GM23338 (cell line): Measurements from ENCODE around the gene RAD51. TPM values are rescaled to one million over a fixed set of nuclear protein-coding genes. Genes with fewer than 3 reads are reported as not detected.

Experiments used
- EZH2phosphoT487 ChIP-seq: fragments of 200-600 bp; sonication (generic); IDR thresholded peaks from one replicate; pipeline ENCODE4 v1.8.1; 2018; ENCODE audit warnings: antibody characterized with exemption; ENCODE audit not compliant: unreplicated experiment
- NANOG ChIP-seq: IDR thresholded peaks from 2 replicates; pipeline ENCODE4 v1.6.1; 2016; ENCODE audit warnings: antibody characterized with exemption, borderline replicate concordance
- polyA plus RNA-seq: library from polyadenylated mRNA; unstranded; fragments of >200 nt; fragmentation: Nextera tagmentation; extraction: Ambion mirVana; gene quantifications from 2 replicates; pipeline ENCODE4 v1.2.1, GENCODE V29; 2016
- total RNA-seq: library from RNA; depleted of rRNA; stranded (reverse); fragments of >200 nt; shearing (Covaris generic); gene quantifications from 2 replicates; pipeline ENCODE4 v1.2.3, GENCODE V29; 2014
- TF ChIP-seq, protein P1 (sequence below): fragments of 250-450 bp; sonication (Bioruptor Pico); IDR thresholded peaks from 2 replicates; pipeline ENCODE4 v1.5.0; 2020; ENCODE audit warnings: mild to moderate bottlenecking, moderate library complexity
- TF ChIP-seq, protein P2 (sequence below): IDR thresholded peaks from 2 replicates; pipeline ENCODE4 v1.6.1; 2016; ENCODE audit warnings: antibody characterized with exemption
- TF ChIP-seq, protein P3 (sequence below): IDR thresholded peaks from one replicate; pipeline ENCODE4 v1.6.1; 2018; ENCODE audit warnings: antibody characterized with exemption; ENCODE audit not compliant: unreplicated experiment

RAD51 gene
- total and polyA plus RNA-seq, 2 experiments from 2014 or later, result 20.3 to 26.2 TPM

DNA sequence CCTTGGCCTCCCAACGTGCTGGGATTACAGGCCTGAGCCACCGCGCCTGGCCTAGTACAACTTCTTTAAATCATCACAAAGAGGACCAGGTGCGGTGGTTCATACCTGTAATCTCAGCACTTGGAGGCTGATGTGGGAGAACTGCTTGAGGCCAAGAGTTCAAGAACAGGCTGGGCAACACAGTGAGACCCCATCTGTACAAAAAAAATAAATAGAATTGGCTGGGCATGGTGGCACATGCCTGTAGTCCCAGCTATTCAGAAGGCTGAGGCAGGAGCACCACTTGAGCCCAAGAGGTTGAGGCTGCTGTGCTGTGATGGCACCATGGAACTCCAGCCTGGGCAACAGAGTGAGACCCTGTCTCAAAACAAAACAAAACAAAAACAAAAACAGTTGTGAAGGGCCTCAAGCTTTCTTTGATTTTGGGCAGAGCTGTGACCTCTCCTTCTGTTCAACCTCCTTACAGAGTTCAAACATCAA is 54.2 kb downstream of the RAD51 start (continued):
- TF ChIP-seq, protein P1, sequence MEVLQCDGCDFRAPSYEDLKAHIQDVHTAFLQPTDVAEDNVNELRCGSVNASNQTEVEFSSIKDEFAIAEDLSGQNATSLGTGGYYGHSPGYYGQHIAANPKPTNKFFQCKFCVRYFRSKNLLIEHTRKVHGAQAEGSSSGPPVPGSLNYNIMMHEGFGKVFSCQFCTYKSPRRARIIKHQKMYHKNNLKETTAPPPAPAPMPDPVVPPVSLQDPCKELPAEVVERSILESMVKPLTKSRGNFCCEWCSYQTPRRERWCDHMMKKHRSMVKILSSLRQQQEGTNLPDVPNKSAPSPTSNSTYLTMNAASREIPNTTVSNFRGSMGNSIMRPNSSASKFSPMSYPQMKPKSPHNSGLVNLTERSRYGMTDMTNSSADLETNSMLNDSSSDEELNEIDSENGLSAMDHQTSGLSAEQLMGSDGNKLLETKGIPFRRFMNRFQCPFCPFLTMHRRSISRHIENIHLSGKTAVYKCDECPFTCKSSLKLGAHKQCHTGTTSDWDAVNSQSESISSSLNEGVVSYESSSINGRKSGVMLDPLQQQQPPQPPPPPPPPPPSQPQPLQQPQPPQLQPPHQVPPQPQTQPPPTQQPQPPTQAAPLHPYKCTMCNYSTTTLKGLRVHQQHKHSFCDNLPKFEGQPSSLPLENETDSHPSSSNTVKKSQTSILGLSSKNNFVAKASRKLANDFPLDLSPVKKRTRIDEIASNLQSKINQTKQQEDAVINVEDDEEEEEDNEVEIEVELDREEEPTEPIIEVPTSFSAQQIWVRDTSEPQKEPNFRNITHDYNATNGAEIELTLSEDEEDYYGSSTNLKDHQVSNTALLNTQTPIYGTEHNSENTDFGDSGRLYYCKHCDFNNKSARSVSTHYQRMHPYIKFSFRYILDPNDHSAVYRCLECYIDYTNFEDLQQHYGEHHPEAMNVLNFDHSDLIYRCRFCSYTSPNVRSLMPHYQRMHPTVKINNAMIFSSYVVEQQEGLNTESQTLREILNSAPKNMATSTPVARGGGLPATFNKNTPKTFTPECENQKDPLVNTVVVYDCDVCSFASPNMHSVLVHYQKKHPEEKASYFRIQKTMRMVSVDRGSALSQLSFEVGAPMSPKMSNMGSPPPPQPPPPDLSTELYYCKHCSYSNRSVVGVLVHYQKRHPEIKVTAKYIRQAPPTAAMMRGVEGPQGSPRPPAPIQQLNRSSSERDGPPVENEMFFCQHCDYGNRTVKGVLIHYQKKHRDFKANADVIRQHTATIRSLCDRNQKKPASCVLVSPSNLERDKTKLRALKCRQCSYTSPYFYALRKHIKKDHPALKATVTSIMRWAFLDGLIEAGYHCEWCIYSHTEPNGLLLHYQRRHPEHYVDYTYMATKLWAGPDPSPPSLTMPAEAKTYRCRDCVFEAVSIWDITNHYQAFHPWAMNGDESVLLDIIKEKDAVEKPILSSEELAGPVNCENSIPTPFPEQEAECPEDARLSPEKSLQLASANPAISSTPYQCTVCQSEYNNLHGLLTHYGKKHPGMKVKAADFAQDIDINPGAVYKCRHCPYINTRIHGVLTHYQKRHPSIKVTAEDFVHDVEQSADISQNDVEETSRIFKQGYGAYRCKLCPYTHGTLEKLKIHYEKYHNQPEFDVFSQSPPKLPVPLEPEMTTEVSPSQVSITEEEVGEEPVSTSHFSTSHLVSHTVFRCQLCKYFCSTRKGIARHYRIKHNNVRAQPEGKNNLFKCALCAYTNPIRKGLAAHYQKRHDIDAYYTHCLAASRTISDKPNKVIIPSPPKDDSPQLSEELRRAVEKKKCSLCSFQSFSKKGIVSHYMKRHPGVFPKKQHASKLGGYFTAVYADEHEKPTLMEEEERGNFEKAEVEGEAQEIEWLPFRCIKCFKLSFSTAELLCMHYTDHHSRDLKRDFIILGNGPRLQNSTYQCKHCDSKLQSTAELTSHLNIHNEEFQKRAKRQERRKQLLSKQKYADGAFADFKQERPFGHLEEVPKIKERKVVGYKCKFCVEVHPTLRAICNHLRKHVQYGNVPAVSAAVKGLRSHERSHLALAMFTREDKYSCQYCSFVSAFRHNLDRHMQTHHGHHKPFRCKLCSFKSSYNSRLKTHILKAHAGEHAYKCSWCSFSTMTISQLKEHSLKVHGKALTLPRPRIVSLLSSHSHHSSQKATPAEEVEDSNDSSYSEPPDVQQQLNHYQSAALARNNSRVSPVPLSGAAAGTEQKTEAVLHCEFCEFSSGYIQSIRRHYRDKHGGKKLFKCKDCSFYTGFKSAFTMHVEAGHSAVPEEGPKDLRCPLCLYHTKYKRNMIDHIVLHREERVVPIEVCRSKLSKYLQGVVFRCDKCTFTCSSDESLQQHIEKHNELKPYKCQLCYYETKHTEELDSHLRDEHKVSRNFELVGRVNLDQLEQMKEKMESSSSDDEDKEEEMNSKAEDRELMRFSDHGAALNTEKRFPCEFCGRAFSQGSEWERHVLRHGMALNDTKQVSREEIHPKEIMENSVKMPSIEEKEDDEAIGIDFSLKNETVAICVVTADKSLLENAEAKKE (CRISPR knock-in tag), result no peak
- TF ChIP-seq NANOG (no peak), EZH2phosphoT487 (no peak)
- TF ChIP-seq, protein P2, sequence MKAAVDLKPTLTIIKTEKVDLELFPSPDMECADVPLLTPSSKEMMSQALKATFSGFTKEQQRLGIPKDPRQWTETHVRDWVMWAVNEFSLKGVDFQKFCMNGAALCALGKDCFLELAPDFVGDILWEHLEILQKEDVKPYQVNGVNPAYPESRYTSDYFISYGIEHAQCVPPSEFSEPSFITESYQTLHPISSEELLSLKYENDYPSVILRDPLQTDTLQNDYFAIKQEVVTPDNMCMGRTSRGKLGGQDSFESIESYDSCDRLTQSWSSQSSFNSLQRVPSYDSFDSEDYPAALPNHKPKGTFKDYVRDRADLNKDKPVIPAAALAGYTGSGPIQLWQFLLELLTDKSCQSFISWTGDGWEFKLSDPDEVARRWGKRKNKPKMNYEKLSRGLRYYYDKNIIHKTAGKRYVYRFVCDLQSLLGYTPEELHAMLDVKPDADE, result no peak
- TF ChIP-seq, protein P3, sequence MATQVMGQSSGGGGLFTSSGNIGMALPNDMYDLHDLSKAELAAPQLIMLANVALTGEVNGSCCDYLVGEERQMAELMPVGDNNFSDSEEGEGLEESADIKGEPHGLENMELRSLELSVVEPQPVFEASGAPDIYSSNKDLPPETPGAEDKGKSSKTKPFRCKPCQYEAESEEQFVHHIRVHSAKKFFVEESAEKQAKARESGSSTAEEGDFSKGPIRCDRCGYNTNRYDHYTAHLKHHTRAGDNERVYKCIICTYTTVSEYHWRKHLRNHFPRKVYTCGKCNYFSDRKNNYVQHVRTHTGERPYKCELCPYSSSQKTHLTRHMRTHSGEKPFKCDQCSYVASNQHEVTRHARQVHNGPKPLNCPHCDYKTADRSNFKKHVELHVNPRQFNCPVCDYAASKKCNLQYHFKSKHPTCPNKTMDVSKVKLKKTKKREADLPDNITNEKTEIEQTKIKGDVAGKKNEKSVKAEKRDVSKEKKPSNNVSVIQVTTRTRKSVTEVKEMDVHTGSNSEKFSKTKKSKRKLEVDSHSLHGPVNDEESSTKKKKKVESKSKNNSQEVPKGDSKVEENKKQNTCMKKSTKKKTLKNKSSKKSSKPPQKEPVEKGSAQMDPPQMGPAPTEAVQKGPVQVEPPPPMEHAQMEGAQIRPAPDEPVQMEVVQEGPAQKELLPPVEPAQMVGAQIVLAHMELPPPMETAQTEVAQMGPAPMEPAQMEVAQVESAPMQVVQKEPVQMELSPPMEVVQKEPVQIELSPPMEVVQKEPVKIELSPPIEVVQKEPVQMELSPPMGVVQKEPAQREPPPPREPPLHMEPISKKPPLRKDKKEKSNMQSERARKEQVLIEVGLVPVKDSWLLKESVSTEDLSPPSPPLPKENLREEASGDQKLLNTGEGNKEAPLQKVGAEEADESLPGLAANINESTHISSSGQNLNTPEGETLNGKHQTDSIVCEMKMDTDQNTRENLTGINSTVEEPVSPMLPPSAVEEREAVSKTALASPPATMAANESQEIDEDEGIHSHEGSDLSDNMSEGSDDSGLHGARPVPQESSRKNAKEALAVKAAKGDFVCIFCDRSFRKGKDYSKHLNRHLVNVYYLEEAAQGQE, result no peak
